GM21360 (cell line): ENCODE data around the gene KCNN1.
A peak's percentile ranks its signal among the peaks of the same experiment; 100 is the strongest.

Experiments
- ATAC-seq: cut with Tn5 transposase; IDR thresholded peaks from one replicate; pipeline ENCODE4 v1.9.1; 2021; ENCODE audit warnings: mild to moderate bottlenecking, moderate library complexity; ENCODE audit not compliant: unreplicated experiment

The KCNN1 gene

DNA sequence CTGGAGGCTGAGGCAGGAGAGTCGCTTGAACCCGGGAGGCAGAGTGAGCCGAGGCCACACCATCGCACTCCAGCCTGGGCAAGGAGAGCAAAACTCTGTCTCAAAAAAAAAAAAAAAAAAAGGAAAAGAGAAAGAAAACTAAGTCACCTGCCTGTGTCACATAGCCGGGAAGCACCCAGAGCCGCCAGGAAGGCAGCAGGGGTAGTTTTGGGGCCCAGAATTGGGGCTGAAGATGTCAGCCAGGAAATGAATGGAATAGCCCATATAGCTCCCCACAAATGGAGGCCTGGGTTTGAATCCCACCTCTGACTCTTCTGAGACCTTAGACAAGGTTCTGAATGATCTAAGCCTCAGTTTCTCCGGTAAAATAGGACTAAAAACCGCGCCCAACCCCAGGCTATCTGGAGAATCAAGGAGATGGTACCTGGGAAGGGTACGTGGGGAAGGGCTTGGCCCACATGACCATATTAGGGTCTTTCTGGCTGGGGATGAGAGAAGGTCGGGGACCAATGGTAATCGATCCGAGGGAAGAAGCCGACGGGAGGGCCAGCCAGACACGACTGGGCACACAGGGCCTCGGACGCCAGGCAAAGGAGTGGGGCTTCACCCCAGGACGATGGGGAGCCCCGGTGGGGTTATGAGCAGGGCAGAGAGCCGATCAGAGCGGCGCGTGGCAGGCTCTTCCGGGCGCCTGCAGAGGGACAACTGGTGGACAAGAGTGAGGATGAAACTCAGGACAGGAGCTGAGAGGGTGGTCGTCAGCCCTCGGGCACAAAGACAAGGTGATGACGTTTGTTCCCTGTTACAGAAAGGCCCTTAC is 19.7 kb upstream of the KCNN1 start:
- peak; percentile 30 for ATAC-seq

- ATAC-seq = peak; percentile 47
These were observed 18.9 kb upstream of the KCNN1 start for GRCh38 chr19:17947815-17948513.

- no peak for ATAC-seq
These were observed 18.4 kb upstream of the KCNN1 start for GRCh38 chr19:17948514-17948900.

DNA sequence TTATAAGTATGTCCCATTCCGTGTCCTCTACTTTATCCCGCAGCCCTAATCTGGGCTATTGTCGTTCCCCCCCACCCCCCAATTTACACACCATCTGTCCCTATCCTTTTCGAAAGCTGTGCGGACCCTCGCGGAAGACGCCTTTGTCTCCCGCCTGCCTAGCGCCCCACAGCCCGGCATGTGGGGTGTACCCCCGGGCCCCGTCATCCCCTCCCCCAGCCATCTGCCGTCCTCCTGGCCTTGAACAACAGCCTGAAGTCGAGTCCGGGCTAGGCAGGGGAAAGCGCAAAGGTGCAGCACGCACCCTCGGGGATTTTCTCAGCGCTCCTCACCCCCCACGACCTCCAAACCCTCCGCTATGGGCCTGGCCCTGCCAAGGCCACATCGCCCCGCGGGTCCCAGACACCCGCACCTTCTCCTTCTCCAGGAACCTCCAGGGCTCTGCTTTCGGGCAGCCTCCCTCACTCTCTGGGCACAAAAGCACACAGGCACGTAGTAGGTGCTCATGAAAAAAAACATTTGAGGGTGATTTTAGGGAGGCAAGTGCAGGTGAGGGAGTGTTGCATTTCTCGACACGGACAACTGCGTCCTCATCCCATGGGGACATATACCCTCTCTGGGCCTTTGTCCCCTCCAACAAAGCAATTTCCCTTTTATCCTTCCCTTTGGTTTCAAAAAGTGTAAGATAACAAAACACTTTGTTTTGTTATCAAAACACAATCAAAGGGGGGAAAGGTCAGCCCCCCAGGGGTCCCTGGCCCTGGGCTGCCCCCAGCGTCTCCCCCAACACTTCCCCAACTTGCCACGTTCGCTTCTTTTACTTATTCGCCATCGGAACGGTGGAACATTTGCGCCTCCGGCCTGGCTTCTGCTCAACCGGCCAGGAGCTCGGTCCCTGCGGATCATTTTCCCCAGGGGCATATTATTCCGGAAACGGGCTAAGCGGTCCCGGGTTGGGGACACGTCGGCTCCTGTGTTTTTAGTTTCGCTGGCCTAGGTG is 17.7 kb upstream of the KCNN1 start:
- ATAC-seq = no peak

GRCh38 chr19:17949956-17950309 is 17.0 kb upstream of the KCNN1 start:
- ATAC-seq = no peak

GRCh38 chr19:17950310-17951156 is 16.4 kb upstream of the KCNN1 start:
- no peak for ATAC-seq

DNA sequence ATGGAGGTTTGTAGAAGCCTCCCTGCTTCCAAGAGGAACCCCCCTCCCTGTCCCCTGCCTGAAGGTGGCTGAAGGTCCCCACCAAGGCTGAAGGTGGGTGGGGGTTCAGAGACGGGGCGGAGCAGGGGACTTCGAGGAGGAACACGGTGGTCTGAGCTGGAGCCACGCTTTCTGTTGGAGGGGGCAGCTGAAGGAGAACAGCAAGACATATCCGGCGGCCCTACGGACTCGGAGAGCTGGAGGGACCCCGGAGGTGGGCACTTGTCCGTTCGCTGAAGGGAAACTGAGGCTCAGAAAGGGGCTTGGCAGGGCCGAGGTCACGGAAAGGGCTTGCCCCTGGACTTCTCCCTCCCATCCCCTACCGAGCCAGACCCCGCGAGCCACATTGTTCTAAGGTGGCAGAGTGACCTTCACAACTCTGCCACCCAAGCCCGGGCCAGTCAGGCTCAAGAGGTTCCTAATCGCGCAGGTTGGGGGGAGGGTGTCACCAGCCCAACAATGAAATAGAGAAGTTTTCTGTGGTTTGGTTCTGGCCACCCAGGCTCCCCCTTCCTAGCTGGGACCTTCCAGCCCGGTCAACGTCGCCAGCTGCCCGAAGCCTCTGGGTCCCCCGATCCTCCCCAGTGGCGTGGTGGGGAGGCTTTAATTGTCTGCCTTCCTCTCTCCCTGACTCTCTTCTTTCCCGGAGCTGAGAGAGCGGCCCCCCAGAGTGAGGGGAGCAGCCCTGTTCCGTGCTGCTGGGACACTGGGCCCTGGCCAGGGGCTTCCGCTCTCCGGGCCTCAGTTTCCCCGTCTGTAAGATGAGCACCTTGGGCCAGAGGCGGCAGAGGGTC is 15.5 kb upstream of the KCNN1 start:
- ATAC-seq = no peak

- ATAC-seq = no peak
These were observed 14.6 kb upstream of the KCNN1 start for GRCh38 chr19:17951990-17952976.

GRCh38 chr19:17953316-17953801 is 13.5 kb upstream of the KCNN1 start:
- no peak for ATAC-seq

- no peak for ATAC-seq
These were observed 13.0 kb upstream of the KCNN1 start for GRCh38 chr19:17953869-17954268.

DNA sequence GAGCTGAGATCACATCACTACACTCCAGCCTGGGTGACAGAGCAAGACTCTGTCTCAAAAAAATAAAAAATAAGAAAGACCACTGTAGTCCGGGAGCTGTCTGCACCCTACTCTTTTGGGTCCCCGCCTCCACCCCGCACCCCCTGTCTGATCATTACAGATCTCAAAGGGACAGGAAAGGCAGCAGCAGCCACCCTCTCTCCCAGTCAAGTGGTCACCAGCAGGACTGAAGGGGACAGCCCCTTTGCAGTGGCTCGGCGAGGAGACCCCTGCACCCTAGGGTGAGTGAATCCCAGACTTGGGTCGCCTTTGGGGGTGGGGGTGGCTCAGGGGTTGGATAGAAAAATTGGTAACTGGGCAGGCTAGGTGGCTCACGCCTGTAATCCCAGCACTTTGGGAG is 12.5 kb upstream of the KCNN1 start:
- no peak for ATAC-seq

GRCh38 chr19:17957149-17957849 is 9.6 kb upstream of the KCNN1 start:
- ATAC-seq = no peak

- ATAC-seq = no peak
These were observed 9.0 kb upstream of the KCNN1 start for GRCh38 chr19:17957885-17958284.

- no peak for ATAC-seq
These were observed 2.8 kb upstream of the KCNN1 start for GRCh38 chr19:17963936-17964691.

DNA sequence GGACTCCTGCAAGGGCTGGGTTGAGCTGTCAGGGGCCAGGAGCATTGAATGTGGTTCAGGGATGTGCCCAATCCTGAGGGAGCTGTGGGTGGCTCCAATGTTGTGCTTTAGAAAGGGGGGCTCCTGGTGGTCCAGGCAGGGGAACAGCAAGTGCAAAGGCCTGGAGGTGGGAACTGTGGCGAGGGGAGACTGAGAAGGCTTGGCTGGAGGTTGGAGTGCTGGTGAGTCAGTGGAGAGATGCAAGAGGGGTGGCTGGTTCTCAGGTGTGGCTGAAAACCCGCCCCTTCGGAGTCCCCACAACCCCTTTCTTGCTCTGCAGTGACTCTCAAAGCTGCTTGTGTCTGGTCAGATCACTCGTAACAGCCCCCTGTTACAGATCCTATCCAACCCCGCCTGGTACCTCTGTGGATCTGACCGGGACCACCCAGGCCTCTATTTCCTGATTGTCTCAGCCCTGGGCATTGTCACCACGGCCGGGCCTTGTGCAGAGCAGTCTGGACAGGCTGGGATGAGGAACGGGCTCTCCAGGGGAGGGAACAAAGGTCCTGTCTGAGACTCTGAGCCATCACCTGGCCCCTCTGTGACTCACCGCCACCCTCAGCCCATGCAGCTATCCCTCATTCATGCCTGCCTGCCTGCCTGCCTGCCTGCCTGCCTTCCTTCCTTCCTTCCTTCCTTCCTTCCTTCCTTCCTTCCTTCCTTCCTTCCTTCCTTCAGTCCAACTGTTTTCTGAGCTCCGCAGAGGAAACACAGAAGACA is 1.4 kb upstream of the KCNN1 start:
- no peak for ATAC-seq

DNA sequence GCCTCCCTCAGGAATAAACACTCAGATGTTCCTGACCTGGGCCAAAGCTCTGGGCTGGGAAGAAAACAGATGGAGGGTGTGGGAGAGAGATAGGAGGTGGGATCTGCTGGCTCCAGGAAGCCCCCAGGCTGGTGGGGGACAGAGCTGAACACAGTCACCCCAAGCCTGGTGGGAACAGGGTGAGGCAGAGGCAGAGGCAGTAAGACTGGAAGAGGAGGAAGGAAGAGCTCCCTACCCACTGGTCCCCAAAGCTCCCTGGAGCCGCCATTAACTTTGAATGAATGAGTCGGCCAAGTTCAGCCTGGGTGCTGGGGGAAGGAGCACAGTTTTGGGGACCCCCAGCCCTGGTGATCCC is 801 bp upstream of the KCNN1 start:
- no peak for ATAC-seq
